Esophagus muscularis mucosa (tissue), 4 donors: ENCODE data around the gene TTC23L. TPM values are rescaled to one million over a fixed set of nuclear protein-coding genes. Genes with fewer than 3 reads are reported as not detected.

ENCODE experiments used
- DNase-seq: peaks from one replicate; pipeline ENCODE4 v3.0.0-alpha.2; 2017; ENCODE audit errors: extremely low spot score
- H3K27ac ChIP-seq, 4 donors: fragments of 200-600 bp; sonication (generic); replicated peaks in 1 of 4; 1 replicate in 3 of 4; 2 replicates in 1 of 4; pipeline ENCODE4 v1.5.1; 2016 to 2019; ENCODE audit warnings: mild to moderate bottlenecking in 1 of 4
- H3K27me3 ChIP-seq, 4 donors: fragments of 200-600 bp; sonication (generic); one replicate each; pipeline versions ENCODE4 v1.5.1 to v1.6.0; 2016 to 2019
- H3K36me3 ChIP-seq, 4 donors: fragments of 200-600 bp; sonication (generic); one replicate each; pipeline ENCODE4 v1.5.1; 2016 to 2019
- H3K4me1 ChIP-seq, 4 donors: fragments of 200-600 bp; sonication (generic); one replicate each; pipeline ENCODE4 v1.5.1; 2016 to 2019
- H3K4me3 ChIP-seq, 4 donors: fragments of 200-600 bp; sonication (generic); 1 replicate in 2 of 4; 2 replicates in 2 of 4; pipeline ENCODE4 v1.5.1; 2016 to 2019; ENCODE audit warnings: mild to moderate bottlenecking in 4 of 4, moderate library complexity in 1 of 4
- H3K9me3 ChIP-seq, 4 donors: fragments of 200-600 bp; sonication (generic); 1 replicate in 3 of 4; 2 replicates in 1 of 4; pipeline ENCODE4 v1.5.1; 2016 to 2019
- EP300 ChIP-seq: sonication (generic); formaldehyde crosslinking; IDR thresholded peaks from one replicate; pipeline ENCODE4 v1.6.1; 2017; ENCODE audit warnings: antibody characterized with exemption
- POLR2A ChIP-seq: fragments of 450-650 bp; IDR thresholded peaks from one replicate; pipeline ENCODE4 v1.6.1; 2017; ENCODE audit warnings: antibody characterized with exemption, moderate library complexity, mild to moderate bottlenecking, low read depth
- POLR2AphosphoS5 ChIP-seq, 2 donors: sonication (generic); formaldehyde crosslinking; IDR thresholded peaks; one replicate each; pipeline ENCODE4 v1.6.1; 2017; ENCODE audit warnings: antibody characterized with exemption in 2 of 2
- WGBS: methylation state at CpG from one replicate; pipeline ENCODE4 v1.1.5; 2018; 5-methylcytosine and 5-hydroxymethylcytosine counted together
- intact Hi-C: fragments of 100-400 bp; cut with DNase I; formaldehyde crosslinking; loops from one replicate; pipeline ENCODE4 v1.15.1; 2023
- total RNA-seq, 4 donors: library from RNA; depleted of rRNA; stranded (reverse); fragments of >200 nt; gene quantifications; one replicate each; pipeline versions ENCODE4 v1.1.0 to v1.2.1, GENCODE V29; 2016
- TF ChIP-seq, protein P1 (sequence below), 3 experiments: fragments of 200-600 bp in 2 of 3; fragments of 450-650 bp in 1 of 3; sonication (generic) in 2 of 3; IDR thresholded peaks; one replicate each; pipeline ENCODE4 v1.5.1; 2017 to 2019; ENCODE audit warnings: antibody characterized with exemption in 3 of 3, mild to moderate bottlenecking in 2 of 3, moderate library complexity in 1 of 3

The TTC23L gene
- total RNA-seq, 4 donors from 2014 or later, result not detected

DNA sequence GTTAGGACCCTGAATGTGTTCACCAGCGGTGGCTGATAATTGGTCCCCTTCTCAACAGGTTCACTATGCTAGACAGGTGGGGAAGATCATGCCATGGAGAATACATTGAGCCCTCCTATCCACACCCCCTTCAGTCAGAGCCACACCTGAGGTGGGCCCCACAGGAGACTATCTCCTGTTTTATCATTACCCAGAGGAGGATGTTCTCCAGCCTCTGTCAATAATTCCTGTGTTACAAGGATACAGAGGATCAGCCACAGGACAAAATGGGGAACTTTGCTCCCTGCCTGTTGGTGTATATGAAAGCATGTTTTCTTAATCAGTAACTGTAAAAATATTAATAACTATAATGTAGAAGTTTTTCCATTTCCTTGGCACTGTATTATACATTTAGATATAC, 50.4 kb downstream of the TTC23L start:
- H3K27ac ChIP-seq, result no peak overlapping the region
- TF ChIP-seq, protein P1, sequence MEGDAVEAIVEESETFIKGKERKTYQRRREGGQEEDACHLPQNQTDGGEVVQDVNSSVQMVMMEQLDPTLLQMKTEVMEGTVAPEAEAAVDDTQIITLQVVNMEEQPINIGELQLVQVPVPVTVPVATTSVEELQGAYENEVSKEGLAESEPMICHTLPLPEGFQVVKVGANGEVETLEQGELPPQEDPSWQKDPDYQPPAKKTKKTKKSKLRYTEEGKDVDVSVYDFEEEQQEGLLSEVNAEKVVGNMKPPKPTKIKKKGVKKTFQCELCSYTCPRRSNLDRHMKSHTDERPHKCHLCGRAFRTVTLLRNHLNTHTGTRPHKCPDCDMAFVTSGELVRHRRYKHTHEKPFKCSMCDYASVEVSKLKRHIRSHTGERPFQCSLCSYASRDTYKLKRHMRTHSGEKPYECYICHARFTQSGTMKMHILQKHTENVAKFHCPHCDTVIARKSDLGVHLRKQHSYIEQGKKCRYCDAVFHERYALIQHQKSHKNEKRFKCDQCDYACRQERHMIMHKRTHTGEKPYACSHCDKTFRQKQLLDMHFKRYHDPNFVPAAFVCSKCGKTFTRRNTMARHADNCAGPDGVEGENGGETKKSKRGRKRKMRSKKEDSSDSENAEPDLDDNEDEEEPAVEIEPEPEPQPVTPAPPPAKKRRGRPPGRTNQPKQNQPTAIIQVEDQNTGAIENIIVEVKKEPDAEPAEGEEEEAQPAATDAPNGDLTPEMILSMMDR (IDR thresholded peaks at IDR 0.05), result no peak
- no peak for TF ChIP-seq POLR2AphosphoS5 (IDR thresholded peaks at IDR 0.05)
- no peak for TF ChIP-seq EP300
- TF ChIP-seq POLR2A, result no peak
- no peaks in the 10 kb centered on the region for H3K9me3 ChIP-seq
- no peaks in the 10 kb centered on the region for H3K4me1 ChIP-seq
- H3K36me3 ChIP-seq, result no peaks in the 10 kb centered on the region
- WGBS, result 88% methylated on average over 1 of the region's 1 CpG
- no peaks in the 10 kb centered on the region for H3K27me3 ChIP-seq
- H3K4me3 ChIP-seq, result no peak overlapping the region
- no peak for DNase-seq
- intact Hi-C loops, result no loop called here

DNA sequence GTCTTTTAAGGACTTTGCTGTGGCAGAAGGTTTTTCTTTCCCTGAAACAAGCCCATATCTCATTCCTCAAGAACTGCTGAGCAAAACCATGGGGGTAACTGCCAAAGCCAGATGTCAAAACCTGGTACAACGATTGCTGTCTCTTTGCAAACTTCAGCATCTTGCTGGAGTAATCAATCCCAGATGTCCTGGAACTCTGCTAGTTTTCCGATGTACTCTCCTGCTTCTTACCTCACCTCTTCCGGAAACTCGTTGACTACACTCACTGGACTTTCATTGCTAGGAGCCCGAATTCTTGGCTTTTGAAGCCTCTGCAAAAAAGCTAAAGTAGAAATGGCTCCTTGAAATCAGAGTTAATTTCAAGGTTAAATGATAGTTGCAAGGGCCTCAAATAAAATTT, 53.0 kb downstream of the TTC23L start:
- Histone ChIP-seq H3K4me3 (no peak overlapping the region), H3K36me3 (peaks cover 0 to 8% (median 0%) of the 10 kb centered on the region in 4 donors), H3K27ac (no peak overlapping the region), H3K4me1 (no peaks in the 10 kb centered on the region), H3K9me3 (no peaks in the 10 kb centered on the region), H3K27me3 (no peaks in the 10 kb centered on the region)
- intact Hi-C loops, result loop anchor here (2.0 kb wide), 1 partner anchor 369 kb away; no protein-coding TSS in a partner anchor
- WGBS, result 55% methylated on average over 5 of the region's 5 CpGs
- no peak for TF ChIP-seq POLR2A
- TF ChIP-seq POLR2AphosphoS5 (IDR thresholded peaks at IDR 0.05), result peak in 1 of 2 donors; percentile 8
- DNase-seq, result no peak

DNA sequence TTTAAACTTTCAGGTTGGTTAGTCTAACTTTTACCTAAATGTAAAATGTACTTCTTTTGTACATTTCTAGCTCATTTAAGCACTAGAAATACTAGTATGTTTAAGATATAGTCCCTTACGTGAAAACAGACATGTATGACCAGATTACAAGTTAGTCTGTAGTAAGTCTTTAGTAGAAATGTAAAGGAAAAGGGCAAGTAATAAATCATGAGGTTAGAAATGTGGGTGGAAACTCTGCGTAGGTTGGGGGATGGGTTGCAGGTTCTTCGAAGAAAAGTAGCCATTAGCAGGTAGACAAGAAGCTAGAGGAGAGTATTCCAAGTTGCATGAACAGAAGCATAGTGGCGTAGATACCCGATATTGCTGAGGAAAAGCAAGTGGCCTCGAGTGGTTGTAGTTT, 53.5 kb downstream of the TTC23L start:
- Histone ChIP-seq H3K27me3 (no peaks in the 10 kb centered on the region), H3K27ac (no peak overlapping the region), H3K36me3 (peaks cover 0 to 8% (median 0%) of the 10 kb centered on the region in 4 donors), H3K9me3 (no peaks in the 10 kb centered on the region), H3K4me3 (no peak overlapping the region), H3K4me1 (no peaks in the 10 kb centered on the region)
- intact Hi-C loops, result loop anchor here (2.0 kb wide), 1 partner anchor 370 kb away; no protein-coding TSS in a partner anchor
- no peak for DNase-seq
- TF ChIP-seq, protein P1 (IDR thresholded peaks at IDR 0.05), result no peak
- TF ChIP-seq POLR2AphosphoS5 (IDR thresholded peaks at IDR 0.05) (no peak), POLR2A (no peak), EP300 (no peak)
- 89% methylated on average over 6 of the region's 6 CpGs for WGBS

DNA sequence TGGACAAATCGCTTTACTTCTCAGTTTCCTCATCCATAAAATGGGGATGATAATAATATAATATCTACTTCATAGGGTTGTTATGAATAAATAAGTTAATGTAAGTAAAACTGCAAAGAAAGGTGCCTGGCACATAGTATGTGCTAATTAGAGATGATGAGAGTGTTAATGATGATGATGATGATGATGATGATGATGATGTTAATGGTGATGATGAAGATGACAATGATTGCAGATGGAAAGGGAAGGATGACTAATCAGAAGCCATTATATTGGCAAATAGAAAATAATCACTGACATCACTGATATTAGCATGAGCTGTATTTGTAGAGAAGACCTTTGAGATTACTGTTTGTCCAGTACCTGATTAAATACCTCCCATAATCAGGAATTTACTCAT, 55.8 kb downstream of the TTC23L start:
- Histone ChIP-seq H3K4me3 (no peak overlapping the region), H3K27me3 (no peaks in the 10 kb centered on the region), H3K4me1 (peaks cover 0 to 4% (median 0%) of the 10 kb centered on the region in 4 donors), H3K9me3 (no peaks in the 10 kb centered on the region), H3K27ac (no peak overlapping the region), H3K36me3 (peaks cover 0 to 8% (median 0%) of the 10 kb centered on the region in 4 donors)
- DNase-seq, result no peak
- no peak for TF ChIP-seq POLR2AphosphoS5 (IDR thresholded peaks at IDR 0.05)
- no peak for TF ChIP-seq POLR2A
- no peak for TF ChIP-seq EP300
- TF ChIP-seq, protein P1 (IDR thresholded peaks at IDR 0.05), result no peak
- WGBS, result 100% methylated on average over 1 of the region's 1 CpG
- intact Hi-C loops, result no loop called here

DNA sequence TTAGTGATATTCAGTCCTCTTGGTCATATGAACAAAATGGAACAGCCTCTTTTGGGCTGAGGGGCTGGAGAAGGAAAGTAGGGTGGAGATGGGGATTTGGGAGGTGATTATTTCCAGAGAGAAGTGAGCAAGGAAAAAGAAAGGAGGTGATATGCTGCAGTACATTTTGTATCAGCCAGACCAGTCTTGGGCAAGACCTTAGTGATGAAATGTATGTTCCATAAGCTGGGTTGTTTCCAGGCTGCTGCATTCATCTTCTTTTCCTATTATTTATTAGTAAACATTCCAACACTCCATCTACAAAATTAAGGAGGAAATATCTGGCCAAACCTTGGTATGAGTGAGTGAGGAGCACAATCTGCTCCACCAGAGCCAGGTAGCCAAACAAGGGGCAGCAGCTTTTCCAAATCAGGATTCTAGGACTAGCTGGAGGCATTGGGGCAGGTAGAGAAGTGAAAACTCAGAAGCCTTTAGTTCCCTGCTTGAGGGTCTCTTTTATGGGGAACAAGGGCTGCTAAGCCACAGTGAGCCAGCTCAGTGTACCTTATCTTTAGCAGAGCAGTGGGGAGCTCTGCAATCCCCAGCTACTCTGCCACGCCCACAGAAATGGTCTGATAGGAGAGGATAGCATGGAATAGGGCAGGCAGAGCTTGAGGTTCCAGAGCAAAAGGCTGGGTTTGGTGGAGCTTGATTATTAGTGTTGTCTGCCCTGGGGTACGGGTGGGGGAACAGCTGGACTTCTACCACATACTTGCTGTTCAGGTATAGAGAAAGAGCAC, 56.9 kb downstream of the TTC23L start:
- Histone ChIP-seq H3K4me3 (no peak overlapping the region), H3K4me1 (peaks cover 0 to 4% (median 0%) of the 10 kb centered on the region in 4 donors), H3K9me3 (no peaks in the 10 kb centered on the region), H3K27me3 (no peaks in the 10 kb centered on the region), H3K27ac (no peak overlapping the region), H3K36me3 (peaks cover 0 to 8% (median 0%) of the 10 kb centered on the region in 4 donors)
- intact Hi-C loops, result no loop called here
- no peak for DNase-seq
- 100% methylated on average over 2 of the region's 2 CpGs for WGBS
- TF ChIP-seq POLR2A, result no peak
- TF ChIP-seq EP300, result no peak
- TF ChIP-seq, protein P1 (IDR thresholded peaks at IDR 0.05), result no peak
- TF ChIP-seq POLR2AphosphoS5 (IDR thresholded peaks at IDR 0.05), result no peak
